HepG2 (cell line): ENCODE data around the gene LIMCH1. TPM values are rescaled to one million over a fixed set of nuclear protein-coding genes. Genes with fewer than 3 reads are reported as not detected.

ENCODE experiments used
- ATAC-seq: fragments of 200-7000 bp; cut with Tn5 transposase; 3 replicates; pipeline ENCODE4 v1.9.1; 2020; ENCODE audit warnings: mild to moderate bottlenecking, moderate library complexity
- BruUV-seq: library from RNA; stranded (reverse); fragments of 400-500 nt; replicated peaks from 2 replicates; lab custom pipeline; 2021; lab: Mats Ljungman, UMichigan
- CTCF ChIA-PET: fragments of 300-600 bp; formaldehyde crosslinking; extraction: SDS; loops from one replicate; lab custom pipeline; 2021; ENCODE audit warnings: low total read pairs, inconsistent platforms, low intra/inter-chr PET ratio; lab: Yijun Ruan, JAX
- POLR2A ChIA-PET: fragments of 350-600 bp; sonication (Branson Sonifier 250); formaldehyde crosslinking; loops from one replicate; lab custom pipeline; 2020; ENCODE audit warnings: antibody characterized with exemption, inconsistent platforms; lab: Yijun Ruan, JAX
- DNase-seq: peaks from one replicate; pipeline ENCODE4 v3.0.0-alpha.2; 2015; ENCODE audit warnings: low spot score
- FAIRE-seq: peaks from 3 replicates; lab custom pipeline; 2011; peaks lifted over from hg19 to GRCh38; lab: Jason Lieb, UNC
- H2AFZ ChIP-seq: one replicate; pipeline ENCODE4 v1.6.1; 2011; ENCODE audit warnings: low read length, inconsistent platforms
- H3K27ac ChIP-seq: fragments of 300-600 bp; 3 replicates; pipeline ENCODE4 v1.8.0; 2011; ENCODE audit warnings: mixed run types, mild to moderate bottlenecking, mixed read lengths, low read length, inconsistent platforms; ENCODE audit not compliant: insufficient read depth; ENCODE audit errors: extremely low read length
- H3K27me3 ChIP-seq, 2 experiments: fragments of 200-600 bp in 1 of 2; 2 replicates in 1 of 2; 3 replicates in 1 of 2; pipeline versions ENCODE4 v1.6.0 to v1.8.0; 2011; ENCODE audit warnings: low read length in 2 of 2, mild to moderate bottlenecking in 2 of 2, moderate library complexity in 2 of 2, inconsistent platforms in 1 of 2; ENCODE audit not compliant: insufficient read depth in 2 of 2, control insufficient read depth in 1 of 2
- H3K36me3 ChIP-seq, 2 experiments: fragments of 200-600 bp in 1 of 2; replicated peaks in 1 of 2; 2 replicates in 1 of 2; 3 replicates in 1 of 2; pipeline versions ENCODE4 v1.5.1 to v1.8.0; 2011; ENCODE audit warnings: low read length in 2 of 2, inconsistent platforms in 1 of 2; ENCODE audit not compliant: insufficient read depth in 2 of 2, control insufficient read depth in 1 of 2
- H3K4me1 ChIP-seq: 2 replicates; pipeline ENCODE4 v1.5.1; 2012; ENCODE audit warnings: low read length, inconsistent platforms; ENCODE audit not compliant: insufficient read depth
- H3K4me2 ChIP-seq: 2 replicates; pipeline ENCODE4 v1.6.0; 2011; ENCODE audit warnings: low read depth, low read length, inconsistent platforms
- H3K4me3 ChIP-seq, 3 experiments: fragments of 200-600 bp in 1 of 3; sonication (generic), shearing (Covaris generic) in 1 of 3; replicated peaks in 1 of 3; 2 replicates each; pipeline ENCODE4 v1.5.1; 2011 to 2016; ENCODE audit warnings: low read length in 3 of 3, inconsistent platforms in 2 of 3, low read depth in 2 of 3, mild to moderate bottlenecking in 2 of 3, control low read depth in 1 of 3, mixed read lengths in 1 of 3; ENCODE audit not compliant: insufficient read depth in 1 of 3
- H3K79me2 ChIP-seq: one replicate; pipeline ENCODE4 v1.6.1; 2011; ENCODE audit warnings: low read length, inconsistent platforms; ENCODE audit not compliant: insufficient read depth
- H3K9ac ChIP-seq: 2 replicates; pipeline ENCODE4 v1.6.0; 2011; ENCODE audit warnings: mild to moderate bottlenecking, low read depth, low read length, inconsistent platforms; ENCODE audit not compliant: insufficient read depth
- H3K9me3 ChIP-seq: 2 replicates; pipeline ENCODE4 v1.5.1; 2012; ENCODE audit warnings: mild to moderate bottlenecking, low read length
- H4K20me1 ChIP-seq: 2 replicates; pipeline ENCODE4 v1.6.0; 2011; ENCODE audit warnings: inconsistent platforms, mild to moderate bottlenecking, low read length, moderate library complexity; ENCODE audit not compliant: insufficient read depth
- NFIB ChIP-seq: sonication (generic); formaldehyde crosslinking; IDR thresholded peaks from 2 replicates; pipeline ENCODE4 v1.9.0; 2021; ENCODE audit warnings: missing genetic modification reagents, mild to moderate bottlenecking, borderline replicate concordance
- REPIN1 ChIP-seq: sonication (generic); formaldehyde crosslinking; IDR thresholded peaks from 2 replicates; pipeline ENCODE4 v1.8.0; 2022; ENCODE audit warnings: missing genetic modification reagents, low read depth, mild to moderate bottlenecking, borderline replicate concordance
- TRIM24 ChIP-seq: sonication (generic); formaldehyde crosslinking; IDR thresholded peaks from 2 replicates; pipeline ENCODE4 v1.8.0; 2022; ENCODE audit warnings: mild to moderate bottlenecking, missing genetic modification reagents
- U2AF1 ChIP-seq: fragments of 200-400 bp; formaldehyde crosslinking; optimal IDR thresholded peaks from 2 replicates; pipeline ENCODE3; 2017; ENCODE audit warnings: mild to moderate bottlenecking, low read depth, low read length
- ZBTB7A ChIP-seq: sonication (generic); formaldehyde crosslinking; IDR thresholded peaks from 2 replicates; pipeline ENCODE4 v1.8.0; 2022; ENCODE audit warnings: mild to moderate bottlenecking, missing genetic modification reagents
- ZNF33B ChIP-seq: sonication (generic); formaldehyde crosslinking; IDR thresholded peaks from 2 replicates; pipeline ENCODE4 v1.5.1; 2020; ENCODE audit warnings: mild to moderate bottlenecking, missing genetic modification reagents
- ZNF432 ChIP-seq: sonication (generic); formaldehyde crosslinking; IDR thresholded peaks from 2 replicates; pipeline ENCODE4 v1.5.0; 2020; ENCODE audit warnings: missing genetic modification reagents, mild to moderate bottlenecking, borderline replicate concordance
- ZNF75D ChIP-seq: sonication (generic); formaldehyde crosslinking; IDR thresholded peaks from 2 replicates; pipeline ENCODE4 v1.8.1; 2023; ENCODE audit warnings: missing genetic modification reagents, mild to moderate bottlenecking, borderline replicate concordance
- WGBS: methylation state at CpG from one replicate; pipeline ENCODE4 v1.1.6; 2017; ENCODE audit warnings: low lambda C conversion rate; 5-methylcytosine and 5-hydroxymethylcytosine counted together
- in situ Hi-C: cut with HindIII; loops from 2 replicates; pipeline ENCODE4 v1.10.0; 2017; ENCODE audit warnings: low pct_unique_long_range_greater_than_20kb; ENCODE audit not compliant: extremely low pct_ligation_motif_present
- intact Hi-C: fragments of 100-400 bp; cut with micrococcal nuclease; formaldehyde crosslinking; loops from one replicate; pipeline ENCODE4 v1.10.0; 2022; ENCODE audit not compliant: unreplicated experiment
- polyA plus RNA-seq, 8 experiments: library from polyadenylated mRNA; depleted of rRNA in 3 of 8; stranded (reverse) in 7 of 8; unstranded in 1 of 8; fragments of >200 nt; fragmentation: Illumina TruSeq in 4 of 8; extraction: Trizol in 4 of 8; gene quantifications; 2 replicates each; pipeline versions ENCODE4 v1.2.1 to v1.2.3, GENCODE V29; 2011 to 2016; ENCODE audit warnings: low read depth in 4 of 8, missing spikeins in 1 of 8, mixed read lengths in 1 of 8; ENCODE audit not compliant: insufficient read depth in 1 of 8
- total RNA-seq, 5 experiments: library from RNA; depleted of rRNA; stranded (reverse); fragments of >200 nt; fragmentation: Illumina TruSeq; extraction: Trizol; gene quantifications; 2 replicates each; pipeline ENCODE4 v1.2.3, GENCODE V29; 2016; ENCODE audit warnings: low read depth in 1 of 5
- TF ChIP-seq, protein P1 (sequence below): sonication (generic); formaldehyde crosslinking; IDR thresholded peaks from 2 replicates; pipeline ENCODE4 v1.5.0; 2020; ENCODE audit warnings: missing genetic modification reagents, mild to moderate bottlenecking, borderline replicate concordance
- TF ChIP-seq, protein P2 (sequence below): sonication (generic); formaldehyde crosslinking; IDR thresholded peaks from 2 replicates; pipeline ENCODE4 v1.5.1; 2020; ENCODE audit warnings: missing genetic modification reagents, mild to moderate bottlenecking, borderline replicate concordance
- TF ChIP-seq, protein P3 (sequence below): sonication (generic); formaldehyde crosslinking; IDR thresholded peaks from 2 replicates; pipeline ENCODE4 v1.4.0; 2020; ENCODE audit warnings: missing genetic modification reagents, borderline replicate concordance

The LIMCH1 gene
- total and polyA plus RNA-seq, 2 of the 13 experiments (the other 11 are each of a cell fraction or from before 2014, with no cell fraction given), result 0.04 TPM; not detected in 1

DNA sequence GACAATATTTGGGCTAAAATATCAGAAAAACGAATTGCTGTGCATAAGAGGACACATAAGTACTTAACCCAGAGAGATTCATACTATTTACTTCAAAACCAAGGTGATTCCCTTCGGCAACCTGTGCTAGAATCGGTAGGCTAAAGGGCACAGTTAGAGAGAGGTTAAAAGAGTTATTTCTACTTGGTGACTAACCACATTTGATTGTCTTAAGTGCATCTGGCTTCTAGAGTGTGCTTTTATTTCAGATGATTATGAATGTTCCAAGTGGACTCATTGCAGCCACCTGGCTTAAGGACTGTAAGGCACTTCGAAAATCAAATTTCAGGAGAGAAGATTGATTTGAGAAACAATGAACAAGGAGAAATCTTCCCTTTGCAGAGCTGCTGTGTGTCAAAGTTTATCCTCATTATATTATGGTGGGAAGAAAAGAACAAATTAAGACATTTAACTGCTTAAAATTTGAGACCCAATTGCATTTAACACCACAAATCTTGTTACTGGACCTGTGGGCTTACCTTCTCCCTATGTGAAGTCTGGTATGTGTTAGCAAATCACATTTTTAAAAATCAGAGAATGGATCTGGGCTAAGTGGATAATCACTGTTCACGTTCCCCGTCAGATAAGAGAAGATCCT lies 176.5 kb downstream of the LIMCH1 start (continued):
- TF ChIP-seq, protein P1, sequence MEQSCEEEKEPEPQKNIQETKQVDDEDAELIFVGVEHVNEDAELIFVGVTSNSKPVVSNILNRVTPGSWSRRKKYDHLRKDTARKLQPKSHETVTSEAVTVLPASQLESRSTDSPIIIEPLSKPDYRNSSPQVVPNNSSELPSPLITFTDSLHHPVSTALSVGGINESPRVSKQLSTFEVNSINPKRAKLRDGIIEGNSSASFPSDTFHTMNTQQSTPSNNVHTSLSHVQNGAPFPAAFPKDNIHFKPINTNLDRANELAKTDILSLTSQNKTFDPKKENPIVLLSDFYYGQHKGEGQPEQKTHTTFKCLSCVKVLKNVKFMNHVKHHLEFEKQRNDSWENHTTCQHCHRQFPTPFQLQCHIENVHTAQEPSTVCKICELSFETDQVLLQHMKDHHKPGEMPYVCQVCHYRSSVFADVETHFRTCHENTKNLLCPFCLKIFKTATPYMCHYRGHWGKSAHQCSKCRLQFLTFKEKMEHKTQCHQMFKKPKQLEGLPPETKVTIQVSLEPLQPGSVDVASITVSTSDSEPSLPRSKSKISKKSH (CRISPR knock-in tag), result no peak

DNA sequence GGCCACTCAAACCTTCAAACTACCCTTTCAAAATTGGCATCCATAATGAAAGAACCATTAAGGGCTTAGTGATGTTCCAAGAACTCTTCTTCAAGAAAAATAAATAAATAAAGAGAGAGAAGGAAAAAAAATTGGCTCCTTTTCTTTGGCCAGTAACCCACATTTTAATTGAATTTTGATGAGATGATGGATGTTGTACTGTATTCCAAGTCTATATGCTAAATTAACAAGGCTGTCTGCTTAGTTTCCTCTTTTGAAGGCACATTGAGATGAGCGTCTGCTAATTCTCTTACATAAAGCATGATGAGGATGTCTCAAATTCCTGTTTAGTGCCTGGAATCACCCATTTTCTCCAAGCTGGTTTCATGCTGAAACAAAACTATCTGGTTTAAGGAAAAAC lies 177.2 kb downstream of the LIMCH1 start:
- no peak overlapping the region for H2AFZ ChIP-seq
- H3K4me3 ChIP-seq, result no peak overlapping the region
- TF ChIP-seq ZNF33B (CRISPR knock-in tag), result no peak
- no peak for TF ChIP-seq TRIM24 (CRISPR knock-in tag)
- no peak for TF ChIP-seq ZNF432 (CRISPR knock-in tag)
- TF ChIP-seq, protein P2, sequence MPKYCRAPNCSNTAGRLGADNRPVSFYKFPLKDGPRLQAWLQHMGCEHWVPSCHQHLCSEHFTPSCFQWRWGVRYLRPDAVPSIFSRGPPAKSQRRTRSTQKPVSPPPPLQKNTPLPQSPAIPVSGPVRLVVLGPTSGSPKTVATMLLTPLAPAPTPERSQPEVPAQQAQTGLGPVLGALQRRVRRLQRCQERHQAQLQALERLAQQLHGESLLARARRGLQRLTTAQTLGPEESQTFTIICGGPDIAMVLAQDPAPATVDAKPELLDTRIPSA, result no peak
- TF ChIP-seq NFIB (CRISPR knock-in tag), result no peak
- TF ChIP-seq U2AF1, result no peak
- TF ChIP-seq ZBTB7A (CRISPR knock-in tag), result no peak
- no peak for TF ChIP-seq REPIN1
- no peak for TF ChIP-seq ZNF75D (CRISPR knock-in tag)
- TF ChIP-seq, protein P3, sequence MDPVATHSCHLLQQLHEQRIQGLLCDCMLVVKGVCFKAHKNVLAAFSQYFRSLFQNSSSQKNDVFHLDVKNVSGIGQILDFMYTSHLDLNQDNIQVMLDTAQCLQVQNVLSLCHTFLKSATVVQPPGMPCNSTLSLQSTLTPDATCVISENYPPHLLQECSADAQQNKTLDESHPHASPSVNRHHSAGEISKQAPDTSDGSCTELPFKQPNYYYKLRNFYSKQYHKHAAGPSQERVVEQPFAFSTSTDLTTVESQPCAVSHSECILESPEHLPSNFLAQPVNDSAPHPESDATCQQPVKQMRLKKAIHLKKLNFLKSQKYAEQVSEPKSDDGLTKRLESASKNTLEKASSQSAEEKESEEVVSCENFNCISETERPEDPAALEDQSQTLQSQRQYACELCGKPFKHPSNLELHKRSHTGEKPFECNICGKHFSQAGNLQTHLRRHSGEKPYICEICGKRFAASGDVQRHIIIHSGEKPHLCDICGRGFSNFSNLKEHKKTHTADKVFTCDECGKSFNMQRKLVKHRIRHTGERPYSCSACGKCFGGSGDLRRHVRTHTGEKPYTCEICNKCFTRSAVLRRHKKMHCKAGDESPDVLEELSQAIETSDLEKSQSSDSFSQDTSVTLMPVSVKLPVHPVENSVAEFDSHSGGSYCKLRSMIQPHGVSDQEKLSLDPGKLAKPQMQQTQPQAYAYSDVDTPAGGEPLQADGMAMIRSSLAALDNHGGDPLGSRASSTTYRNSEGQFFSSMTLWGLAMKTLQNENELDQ, result no peak
- no peaks in the 10 kb centered on the region for H3K27me3 ChIP-seq
- no peaks in the 10 kb centered on the region for H3K4me1 ChIP-seq
- 0% methylated on average over 1 of the region's 1 CpG for WGBS
- ATAC-seq (no peak), FAIRE-seq (no peak), DNase-seq (no peak)
- CTCF ChIA-PET, result no interaction called here
- no peak overlapping the region for H3K27ac ChIP-seq
- intact Hi-C loops (no loop called here), in situ Hi-C loops (no loop called here)
- H3K79me2 ChIP-seq, result no peaks in the 10 kb centered on the region
- no peak overlapping the region for H3K9ac ChIP-seq
- POLR2A ChIA-PET, result no interaction called here
- BruUV-seq, result no TSS peak
- H3K4me2 ChIP-seq, result no peak overlapping the region
- H3K9me3 ChIP-seq, result no peaks in the 10 kb centered on the region
- no peaks in the 10 kb centered on the region for H3K36me3 ChIP-seq
- H4K20me1 ChIP-seq, result no peaks in the 10 kb centered on the region
